ENCODE measurements around the gene AFF3.
"Not testable (repeated sequence)": the region's sequence is repeated elsewhere in the genome, so short reads cannot be mapped to it uniquely, and the experiment has no call there.

Gene AFF3

DNA sequence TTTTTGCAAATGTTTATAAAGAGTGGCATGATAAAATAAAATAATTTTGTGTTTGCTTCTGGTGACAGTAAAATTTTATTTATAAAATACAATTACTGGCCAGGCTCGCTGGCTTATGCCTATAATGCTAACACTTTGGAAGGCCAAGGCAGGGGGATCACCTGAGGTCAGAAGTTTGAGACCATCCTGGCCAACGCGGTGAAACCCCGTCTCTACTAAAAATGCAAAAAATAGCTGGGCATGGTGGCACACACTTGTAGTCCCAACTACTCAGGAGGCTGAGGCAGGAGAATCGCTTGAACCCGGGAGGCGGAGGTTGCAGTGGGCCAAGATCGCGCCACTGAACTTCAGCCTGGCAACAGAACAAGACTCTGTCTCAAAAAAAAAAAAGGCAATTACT lies 480.6 kb downstream of the AFF3 start:
- DNase-seq (ENCODE audit: low spot score), result not testable (repeated sequence)

DNA sequence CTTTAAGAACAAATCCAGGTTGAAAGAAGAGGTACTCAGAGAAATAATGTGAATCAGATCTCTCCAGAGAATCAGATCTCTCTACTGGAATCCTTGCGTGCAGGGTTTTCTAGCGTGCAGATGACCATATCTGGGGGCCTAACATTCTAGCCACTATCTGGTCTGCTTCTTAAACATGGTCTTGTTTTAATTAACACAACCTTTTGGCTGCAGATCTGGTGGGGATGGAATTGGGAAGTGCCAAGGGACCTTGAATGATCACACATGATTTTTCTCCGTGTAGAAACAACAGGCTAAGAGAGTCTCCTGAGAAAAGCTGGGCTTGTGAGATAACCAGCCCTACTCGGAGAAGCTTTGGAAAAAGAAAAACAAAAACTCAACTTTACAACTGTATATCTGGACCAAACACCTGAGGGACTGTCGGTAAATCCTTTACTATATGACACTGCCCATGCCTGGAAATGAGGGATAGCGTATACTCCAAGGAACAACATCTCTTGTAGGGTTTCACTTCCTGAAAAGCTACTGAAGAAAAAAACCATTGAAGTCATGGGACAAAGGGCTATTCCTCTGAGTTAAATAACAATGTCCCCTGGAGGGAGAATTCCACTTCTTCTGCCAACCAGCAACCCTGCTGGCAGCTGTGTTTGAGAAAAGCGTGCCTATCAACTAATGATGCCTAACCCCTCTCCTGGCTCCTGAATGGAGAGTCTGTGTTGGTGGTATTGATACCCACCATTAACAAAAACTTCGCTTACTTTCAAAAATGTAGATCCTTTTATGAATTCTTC lies 481.6 kb downstream of the AFF3 start:
- DNase-seq (ENCODE audit: low spot score), result peak; percentile 32

DNA sequence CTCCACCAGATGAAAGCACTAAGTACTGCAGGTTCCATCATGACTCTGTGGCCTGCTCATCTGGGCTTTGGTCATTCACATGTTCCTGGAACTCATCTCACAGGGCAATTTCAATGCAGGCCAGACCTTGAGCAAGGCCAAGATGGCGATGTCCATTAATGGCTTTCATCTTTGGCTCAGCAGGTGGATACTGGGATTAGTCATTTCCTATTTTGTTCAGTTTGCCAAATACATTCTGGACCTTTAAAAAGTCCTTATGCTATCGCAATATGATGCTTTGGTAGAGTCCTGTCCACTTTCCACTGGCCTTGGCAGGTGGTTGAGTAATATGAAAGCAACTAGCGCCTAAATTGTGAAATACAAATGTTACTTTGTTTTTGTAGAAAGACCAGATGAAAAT lies 482.5 kb downstream of the AFF3 start:
- DNase-seq (ENCODE audit: low spot score), result no peak

DNA sequence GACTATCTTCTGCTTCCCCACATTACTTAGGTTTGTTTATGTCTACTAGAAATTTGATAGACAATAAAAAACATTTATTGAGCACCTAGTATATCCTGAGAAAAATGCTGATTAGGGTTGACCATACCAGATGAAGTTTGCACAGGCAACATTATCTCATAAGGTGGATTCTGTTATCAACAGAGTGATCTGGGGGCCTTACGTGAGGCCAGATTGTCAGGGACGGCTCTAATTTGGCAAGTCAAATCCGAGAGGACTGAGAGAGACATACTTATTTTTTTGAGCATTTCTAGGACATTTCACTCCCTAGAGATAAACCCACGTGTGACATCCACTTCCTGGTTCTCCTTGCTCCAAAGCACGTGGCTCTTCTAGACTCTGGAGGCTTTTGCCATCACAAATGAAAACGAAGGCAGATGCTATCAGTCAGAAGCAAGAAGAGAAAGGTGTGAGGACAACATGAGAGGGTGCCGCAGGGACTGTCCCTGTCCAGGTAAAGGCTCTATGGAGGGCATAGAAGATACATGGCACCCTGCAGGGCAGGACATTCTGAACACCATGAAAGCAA lies 484.6 kb downstream of the AFF3 start:
- no peak for DNase-seq (ENCODE audit: low spot score)

DNA sequence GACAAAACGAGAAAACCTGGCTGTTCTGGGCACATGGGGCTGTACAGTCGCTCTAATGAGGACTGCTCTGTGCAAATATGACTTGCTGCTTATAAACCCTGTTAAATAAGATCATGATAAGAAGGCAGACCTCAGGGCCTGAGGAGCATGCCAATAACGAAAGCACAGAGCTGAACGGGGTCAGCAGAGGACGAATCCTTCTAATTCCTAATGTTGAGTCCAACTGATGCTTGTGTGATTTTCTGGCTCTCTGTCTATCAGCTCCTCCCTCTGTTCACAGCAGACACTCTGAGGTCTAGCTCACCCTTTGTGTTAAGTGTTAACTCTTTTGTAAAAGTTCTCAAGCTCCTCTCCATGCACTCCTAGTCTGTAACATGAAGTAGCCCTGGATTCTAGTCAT lies 485.4 kb downstream of the AFF3 start:
- DNase-seq (ENCODE audit: low spot score), result no peak

DNA sequence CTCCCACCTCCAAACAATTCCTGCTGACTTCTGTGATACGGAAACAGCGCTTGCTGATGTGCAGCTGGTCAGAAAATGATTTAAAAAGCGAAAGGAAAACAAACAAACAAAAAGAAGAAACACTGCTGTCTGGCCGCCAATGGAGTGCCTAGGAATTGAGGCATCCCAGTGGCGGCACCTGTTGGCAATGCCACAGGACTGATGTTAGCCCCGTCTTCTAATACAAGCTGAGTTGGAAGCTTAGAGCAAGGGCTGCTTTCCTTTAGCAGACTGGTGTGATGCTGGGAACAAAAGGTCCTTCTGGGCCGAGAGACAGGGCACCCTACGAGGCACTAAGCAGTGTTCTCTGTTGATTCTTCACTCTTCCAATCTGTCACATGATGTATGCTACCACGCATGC lies 489.0 kb downstream of the AFF3 start:
- no peak for DNase-seq (ENCODE audit: low spot score)

DNA sequence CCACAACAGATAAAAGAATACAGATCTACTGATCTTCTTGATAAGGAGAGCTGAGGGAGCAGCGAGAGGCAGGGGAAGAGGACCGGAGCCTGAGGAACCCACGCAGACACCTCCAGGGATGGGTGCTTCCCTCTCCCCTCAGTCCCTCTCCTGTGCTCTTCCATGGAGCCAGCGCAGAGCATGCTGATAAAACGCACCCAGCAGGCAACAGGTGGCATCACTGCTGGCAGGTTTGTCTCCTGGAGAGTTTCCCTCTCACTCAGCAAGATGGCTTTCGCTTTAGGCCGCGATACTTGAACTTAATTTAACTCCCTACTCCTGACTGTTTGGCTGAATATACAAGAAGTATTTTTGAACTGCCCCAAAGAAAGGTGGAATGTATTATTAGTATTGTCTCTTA lies 489.5 kb downstream of the AFF3 start:
- DNase-seq (ENCODE audit: low spot score), result no peak

DNA sequence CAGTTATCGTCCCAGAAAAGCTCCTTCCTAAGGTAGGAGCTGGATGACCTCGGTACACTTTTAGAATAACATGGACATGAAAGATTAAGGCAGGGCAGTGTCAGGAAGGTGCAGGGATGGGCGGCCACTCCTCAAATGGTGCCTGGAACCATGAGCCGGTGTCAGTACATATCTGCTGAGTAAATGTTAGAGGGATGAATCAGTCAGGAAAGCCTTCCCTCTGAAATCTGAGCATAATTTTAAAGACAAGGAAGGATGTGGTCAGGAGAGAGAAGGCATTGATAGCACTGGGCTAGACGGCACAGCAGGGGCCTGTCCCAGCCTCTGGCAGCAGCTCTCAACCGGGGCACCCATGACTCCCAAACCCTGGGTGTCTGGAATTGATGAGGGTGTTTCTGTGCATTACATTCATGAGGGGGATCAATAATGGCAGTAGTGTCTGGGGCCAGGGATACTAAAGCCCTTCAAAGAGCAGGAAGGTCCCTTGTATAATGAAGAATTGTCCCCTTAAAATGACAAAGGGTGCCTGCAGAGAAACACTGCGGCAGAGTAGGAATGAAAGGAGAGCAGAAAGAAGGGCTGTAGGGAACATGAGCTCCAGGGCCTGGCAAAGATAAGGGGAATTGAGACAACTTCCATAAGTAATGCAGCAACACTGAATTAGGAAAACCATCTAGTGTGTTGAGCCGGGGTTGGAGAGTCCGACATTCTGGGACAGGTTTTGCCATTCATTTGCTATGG lies 490.3 kb downstream of the AFF3 start:
- DNase-seq (ENCODE audit: low spot score), result peak; percentile 48

DNA sequence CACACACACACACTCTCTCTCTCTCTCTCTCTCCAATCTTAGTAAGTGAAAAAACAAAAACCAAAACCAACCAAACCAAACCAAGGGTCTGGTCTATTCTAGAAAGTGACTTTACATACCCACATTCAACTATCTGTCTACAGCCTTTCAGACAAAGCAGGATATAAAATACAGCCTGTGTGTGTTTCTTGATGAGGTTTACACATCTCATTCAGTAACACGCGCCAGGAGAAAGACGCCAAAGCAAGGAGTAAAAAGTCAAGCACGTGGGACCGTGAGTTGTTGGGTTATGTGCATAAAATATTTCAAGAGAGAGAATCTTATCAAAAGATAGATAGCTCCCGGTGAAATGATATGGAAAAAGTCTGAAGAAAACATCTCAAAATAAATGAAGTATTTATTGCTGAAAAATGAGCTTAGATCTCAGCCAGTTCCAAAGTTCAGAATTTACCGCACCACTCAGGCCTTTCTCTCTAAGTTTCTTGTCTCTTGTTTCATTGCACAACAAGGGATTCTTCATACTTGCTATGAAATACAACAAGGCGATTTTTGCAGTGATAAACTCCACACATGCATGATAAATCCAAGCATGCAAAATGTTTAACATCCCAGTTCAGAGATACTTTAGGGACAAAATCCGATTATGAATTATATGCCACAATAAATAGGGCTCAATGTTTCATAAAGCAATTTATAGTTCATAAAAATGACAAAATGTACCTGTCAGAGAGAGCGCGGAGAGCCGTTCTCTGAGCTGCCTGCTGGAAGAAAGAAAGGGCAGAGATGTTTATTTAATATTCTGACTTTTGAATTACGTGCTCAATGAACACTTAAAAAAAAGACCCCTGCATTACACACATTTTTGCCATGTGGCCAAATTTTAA lies 493.2 kb downstream of the AFF3 start:
- DNase-seq (ENCODE audit: low spot score), result no peak

DNA sequence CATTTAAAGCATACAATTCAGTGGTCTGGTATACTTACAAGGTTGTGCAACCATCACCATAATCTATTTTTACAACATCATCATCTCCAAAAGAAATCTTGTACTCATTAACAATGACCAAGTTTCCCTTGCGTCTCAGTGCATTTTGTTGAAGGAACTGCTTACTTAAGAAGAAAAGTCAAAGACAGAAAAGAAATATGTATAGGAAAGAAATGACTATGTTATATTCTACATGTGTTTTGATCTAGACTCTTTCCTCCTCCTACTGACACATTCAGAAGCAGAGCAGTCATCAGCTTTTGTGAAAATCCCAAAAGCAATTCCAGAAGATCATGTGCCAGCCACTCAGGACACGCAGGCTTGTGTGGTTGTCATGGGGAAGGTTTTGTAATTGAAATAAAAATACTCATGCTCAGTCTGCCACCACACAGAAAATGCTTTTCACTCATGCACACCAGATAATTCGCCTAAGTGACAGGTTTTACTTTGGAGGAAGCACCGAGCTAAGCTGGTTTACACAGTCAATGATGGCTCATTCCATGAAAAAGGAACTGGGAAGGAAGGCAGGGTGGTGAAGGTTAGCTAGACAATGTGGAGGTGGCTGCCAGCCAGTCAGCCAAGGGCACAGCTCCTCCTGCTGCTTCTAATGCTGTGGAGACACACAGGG lies 494.1 kb downstream of the AFF3 start:
- DNase-seq (ENCODE audit: low spot score), result peak; percentile 73

DNA sequence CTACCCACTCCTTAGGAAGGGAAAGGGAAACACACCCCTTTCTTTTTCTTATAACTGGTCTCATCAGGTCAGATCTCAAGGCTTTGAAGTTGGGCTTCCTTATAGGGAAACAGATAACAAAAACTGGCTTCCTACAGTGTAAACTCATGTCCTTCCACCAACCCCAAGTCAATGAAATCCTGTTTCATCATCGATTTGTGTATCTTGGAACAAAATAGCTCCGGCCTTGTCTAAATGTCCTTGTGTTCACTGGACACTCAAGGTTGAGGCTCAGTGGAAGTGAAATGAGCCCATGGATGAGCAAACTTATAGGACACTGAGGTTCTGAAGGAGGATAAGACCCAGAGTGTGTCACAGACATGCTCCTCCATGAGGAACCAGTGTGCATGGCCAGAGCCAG lies 496.4 kb downstream of the AFF3 start:
- no peak for DNase-seq (ENCODE audit: low spot score)

DNA sequence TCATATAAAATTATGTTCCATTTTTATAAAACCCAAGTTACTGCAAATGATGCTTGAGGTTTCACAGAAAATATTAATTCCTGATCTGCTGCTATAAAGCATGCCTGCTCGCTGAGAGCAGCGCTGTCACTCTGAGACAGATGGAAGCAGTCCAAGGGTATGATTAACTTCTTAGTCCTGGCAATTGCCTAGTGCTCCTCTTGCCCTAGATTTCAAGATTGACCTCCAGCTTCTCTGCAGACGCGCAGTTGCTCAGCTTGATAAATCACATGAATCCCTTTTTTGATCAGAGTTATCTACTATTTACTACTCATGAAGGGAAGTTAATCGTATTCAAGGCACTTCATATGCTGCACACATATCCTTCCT lies 498.0 kb downstream of the AFF3 start:
- peak; percentile 71 for DNase-seq (ENCODE audit: low spot score)

DNA sequence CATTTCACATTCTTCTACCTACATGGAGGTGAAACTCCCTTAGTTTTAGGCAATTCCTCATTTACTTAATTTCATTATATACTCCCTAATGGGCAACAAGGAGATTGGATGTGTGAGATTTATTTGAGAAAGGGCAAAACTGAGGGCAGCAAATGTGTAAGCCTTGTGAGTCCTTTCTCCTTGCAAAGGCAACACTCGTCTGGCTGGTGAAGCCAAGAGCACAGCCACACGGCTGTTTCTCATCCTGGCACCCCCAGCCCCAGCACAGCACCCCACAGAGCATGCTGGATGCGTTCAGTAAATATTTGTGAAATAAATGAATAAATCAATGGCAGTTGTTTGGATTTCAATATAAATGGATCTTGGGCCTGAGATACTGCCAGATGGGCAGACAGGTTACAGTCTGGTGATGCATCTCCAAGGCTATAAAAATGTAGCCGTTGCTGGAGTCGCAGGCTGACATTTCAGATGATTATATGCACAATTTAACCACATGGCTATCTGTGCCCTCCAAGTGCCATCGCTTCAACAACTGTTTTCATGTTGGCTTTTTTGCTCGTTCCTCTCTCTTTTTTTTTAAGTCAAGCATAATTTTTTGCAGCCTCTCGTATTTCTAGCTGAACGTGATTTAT lies 498.5 kb downstream of the AFF3 start:
- no peak for DNase-seq (ENCODE audit: low spot score)

DNA sequence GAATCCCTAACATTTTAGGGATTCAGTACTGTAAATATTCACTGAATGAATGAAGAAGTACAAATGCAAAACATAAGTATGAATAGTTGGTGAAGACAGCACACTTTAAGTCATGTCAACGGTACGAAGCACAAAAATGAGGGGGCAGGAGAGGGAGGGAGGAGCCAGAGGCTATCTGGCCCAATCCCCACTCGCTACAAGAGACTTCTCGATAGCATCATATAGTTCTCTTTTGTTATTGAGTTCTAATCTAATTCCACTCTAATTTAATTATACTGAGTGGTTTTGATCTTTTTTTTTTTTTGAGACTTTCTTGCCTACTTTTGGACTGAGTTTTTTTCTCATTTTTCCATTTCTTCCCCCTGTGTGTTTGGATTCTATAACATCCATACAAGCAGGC lies 500.4 kb downstream of the AFF3 start:
- no peak for DNase-seq (ENCODE audit: low spot score)

DNA sequence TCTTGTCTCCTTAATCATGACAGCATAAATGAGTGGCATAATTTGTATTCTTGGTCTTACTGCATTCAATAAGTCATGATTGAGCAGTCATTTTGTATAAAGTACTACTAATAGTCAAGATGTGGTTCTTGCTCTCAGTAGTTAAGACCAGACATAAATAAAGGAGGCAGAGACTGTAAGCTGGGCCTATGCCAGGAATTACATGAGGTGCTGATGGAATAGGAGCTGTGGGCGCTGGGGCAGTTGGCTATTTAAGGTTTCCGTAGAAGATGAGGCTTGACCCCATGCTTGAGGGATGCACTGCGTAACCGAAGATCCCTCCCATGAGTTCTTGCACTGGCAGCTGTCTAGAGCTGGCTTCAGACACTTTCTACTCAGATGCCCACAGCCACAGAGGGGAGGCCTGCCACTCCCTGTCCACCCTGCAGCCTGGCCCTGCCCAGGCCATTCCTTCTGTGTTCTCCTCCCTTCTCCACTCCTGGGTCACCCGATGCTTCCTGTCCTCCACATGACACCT lies 501.7 kb downstream of the AFF3 start:
- no peak for DNase-seq (ENCODE audit: low spot score)

DNA sequence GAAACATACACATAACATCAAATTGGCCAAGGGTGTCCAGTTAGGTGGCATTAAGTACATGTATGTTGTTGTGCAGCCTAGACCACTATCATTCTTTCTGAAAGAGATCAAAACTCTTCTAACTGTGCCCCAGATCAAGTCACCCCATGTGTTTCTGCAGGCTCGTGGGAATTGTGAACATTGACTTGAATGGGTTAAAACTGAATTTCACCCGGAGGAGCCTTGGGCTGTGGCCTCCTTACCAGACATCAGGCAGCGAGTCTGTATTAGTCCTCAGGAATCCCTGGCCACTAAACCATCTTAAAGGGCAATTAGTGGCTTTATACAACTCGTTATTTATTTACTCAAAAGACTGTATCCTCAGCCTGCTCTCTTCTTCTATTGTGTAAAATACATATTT lies 503.6 kb downstream of the AFF3 start:
- no peak for DNase-seq (ENCODE audit: low spot score)

DNA sequence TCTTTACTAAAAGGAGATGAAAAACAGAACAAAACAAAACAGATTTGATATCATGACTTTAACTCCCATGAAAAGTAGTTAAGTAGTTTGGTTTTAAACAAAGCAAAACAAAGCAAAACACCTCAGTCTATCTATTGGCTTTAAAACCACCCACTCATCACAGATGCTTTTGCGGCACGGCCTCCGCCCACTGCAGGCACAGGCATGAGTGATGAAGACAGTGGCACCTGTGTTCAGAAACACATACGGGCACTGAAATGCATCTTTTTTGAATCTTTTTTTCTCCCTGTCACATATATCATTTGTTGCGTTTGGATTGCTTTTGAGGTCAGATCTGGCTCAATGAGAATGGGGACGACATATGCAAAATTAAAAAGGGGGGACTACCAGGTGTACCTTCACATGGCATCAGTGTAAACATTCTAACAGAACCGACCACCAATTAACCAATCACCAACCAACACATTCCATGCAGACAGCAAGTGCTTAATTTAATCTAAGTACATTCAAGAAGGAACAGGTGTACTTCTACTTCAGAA lies 505.2 kb downstream of the AFF3 start:
- DNase-seq (ENCODE audit: low spot score), result no peak

DNA sequence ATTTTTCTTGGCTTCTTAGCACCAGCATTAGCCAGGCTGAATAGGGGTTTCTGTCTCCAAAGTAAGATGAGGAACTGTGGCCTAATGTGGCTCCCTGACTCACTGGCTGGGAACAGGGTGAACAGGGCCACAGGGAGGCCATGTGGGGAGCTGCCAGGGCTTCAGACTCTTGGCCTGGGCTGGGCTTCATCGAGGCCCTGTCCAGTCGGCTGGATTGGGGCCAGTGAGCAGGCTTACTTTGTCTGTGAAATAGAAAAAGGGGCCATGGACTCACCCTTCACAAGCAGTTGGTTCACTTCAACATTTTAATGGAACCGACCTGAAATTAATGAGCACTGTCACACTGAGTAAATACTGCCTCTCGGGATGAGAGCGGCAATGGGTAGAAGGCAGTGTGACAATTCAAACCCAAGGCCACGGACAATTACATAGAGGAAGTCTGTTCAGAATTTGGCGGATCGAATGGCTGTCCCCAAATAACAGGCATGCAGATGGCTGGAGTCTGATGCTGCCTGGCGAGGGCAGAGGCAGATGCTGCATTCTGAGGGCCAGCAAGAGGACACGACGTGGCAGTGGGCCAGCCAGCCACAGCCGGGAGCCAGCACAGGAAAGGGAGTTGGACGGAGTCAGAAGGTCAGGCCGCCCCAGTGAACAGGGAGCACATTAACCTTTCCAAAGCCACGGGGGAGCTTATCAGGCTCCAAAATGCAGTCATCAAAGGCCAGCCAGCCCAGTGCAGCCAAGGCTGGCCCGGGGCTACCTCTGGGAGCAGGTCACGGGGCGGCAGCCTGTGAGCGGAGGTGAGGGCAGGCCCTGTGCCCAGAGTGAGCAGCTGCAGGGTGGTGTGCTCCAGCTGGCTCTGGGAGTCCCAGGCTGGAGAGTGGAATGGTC lies 506.0 kb downstream of the AFF3 start:
- DNase-seq (ENCODE audit: low spot score), result peak; percentile 63

DNA sequence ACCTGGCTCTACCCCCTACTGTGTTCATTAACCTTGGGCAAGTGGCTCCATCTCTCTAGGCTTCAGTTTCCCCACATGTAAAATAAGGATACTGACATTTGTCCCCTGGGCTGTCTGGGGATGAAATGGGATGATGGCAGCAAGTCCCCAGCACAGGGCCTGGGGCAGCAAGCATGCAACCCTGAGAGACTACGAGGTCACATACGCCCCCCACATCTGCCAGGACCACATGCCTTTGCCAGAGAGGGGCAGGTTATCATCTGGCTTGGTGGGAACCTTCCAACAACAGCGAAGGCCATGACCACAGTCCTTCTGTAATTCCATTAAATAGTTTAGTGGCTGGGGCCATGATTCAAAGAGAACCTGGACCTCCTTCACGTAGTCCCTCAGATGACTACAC lies 506.7 kb downstream of the AFF3 start:
- no peak for DNase-seq (ENCODE audit: low spot score)

DNA sequence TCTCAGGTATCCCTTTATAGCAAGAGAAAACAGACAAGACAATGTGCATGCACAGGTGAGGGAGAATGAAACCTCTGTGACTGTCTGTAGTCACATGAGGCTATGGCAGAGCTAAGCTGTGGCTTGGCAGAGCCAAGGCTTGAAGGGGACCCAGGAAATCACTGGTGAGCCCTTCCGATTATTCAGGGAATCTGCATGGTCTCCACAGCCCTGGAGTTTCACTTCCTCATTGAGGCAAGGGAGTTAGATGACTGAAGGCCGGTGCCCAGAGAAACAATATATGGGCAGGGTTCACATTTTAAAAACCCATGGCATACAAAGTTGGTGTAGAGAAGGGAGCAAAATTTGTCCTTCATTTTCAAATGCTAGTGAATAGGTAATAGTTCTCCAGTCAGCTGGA lies 508.2 kb downstream of the AFF3 start:
- no peak for DNase-seq (ENCODE audit: low spot score)

Measured in AG20443 (cell line).